ENCODE measurements around the gene GPR15LG.

GRCh38 chr10:84126785-84127167, 46.8 kb upstream of the GPR15LG start:
- TF ChIP-seq POLR2A (IDR thresholded peaks at IDR 0.05; ENCODE audit: low read depth, low read length) (no peak), CTCF (IDR thresholded peaks at IDR 0.05; ENCODE audit: extremely low read depth in 1 of 2, insufficient read depth in 1 of 2, low read depth in 1 of 2, low read length in 2 of 2) (no peak), EZH2 (IDR thresholded peaks at IDR 0.05; ENCODE audit: borderline replicate concordance, low read depth, low read length, severe bottlenecking) (no peak)

All from endothelial cell of umbilical vein (primary cell).